H4 (cell line): ENCODE results near the gene PHETA1. TPM values are rescaled to one million over a fixed set of nuclear protein-coding genes. Genes with fewer than 3 reads are reported as not detected.
"Not testable (repeated sequence)": the region's sequence is repeated elsewhere in the genome, so short reads cannot be mapped to it uniquely, and the experiment has no call there.

Experiments
- DNase-seq: peaks from one replicate; pipeline ENCODE4 v3.0.0-alpha.2; 2015; ENCODE audit warnings: low spot score
- total RNA-seq: library from RNA; depleted of rRNA; stranded (reverse); fragments of >200 nt; shearing (Covaris generic); gene quantifications from 2 replicates; pipeline ENCODE4 v1.2.3, GENCODE V29; 2014

The PHETA1 gene
- total RNA-seq, 1 experiment from 2014 or later: 2.1 TPM

GRCh38 chr12:111351026-111351425 lies 17.9 kb downstream of the PHETA1 start:
- DNase-seq: no peak

- no peak for DNase-seq
Observed at GRCh38 chr12:111349748-111350520, 19.0 kb downstream of the PHETA1 start.

GRCh38 chr12:111349101-111349747 lies 19.7 kb downstream of the PHETA1 start:
- DNase-seq: no peak

GRCh38 chr12:111347891-111348644 lies 20.8 kb downstream of the PHETA1 start:
- no peak for DNase-seq

- no peak for DNase-seq
Observed at GRCh38 chr12:111344254-111344875, 24.5 kb downstream of the PHETA1 start.

- DNase-seq: no peak
Observed at GRCh38 chr12:111343181-111343580, 25.7 kb downstream of the PHETA1 start.

GRCh38 chr12:111342376-111342775 lies 26.5 kb downstream of the PHETA1 start:
- no peak for DNase-seq

- DNase-seq: no peak
Observed at GRCh38 chr12:111341426-111342065, 27.3 kb downstream of the PHETA1 start.

- DNase-seq: not testable (repeated sequence)
Observed at GRCh38 chr12:111340680-111341079, 28.2 kb downstream of the PHETA1 start.

GRCh38 chr12:111340231-111340630 lies 28.7 kb downstream of the PHETA1 start:
- DNase-seq: no peak

GRCh38 chr12:111339321-111339938 lies 29.5 kb downstream of the PHETA1 start:
- no peak for DNase-seq

GRCh38 chr12:111338096-111338495 lies 30.8 kb downstream of the PHETA1 start:
- no peak for DNase-seq

GRCh38 chr12:111337371-111337770 lies 31.5 kb downstream of the PHETA1 start:
- no peak for DNase-seq

GRCh38 chr12:111336411-111336810 lies 32.5 kb downstream of the PHETA1 start:
- DNase-seq: not testable (repeated sequence)

- DNase-seq: no peak
Observed at GRCh38 chr12:111335811-111336210, 33.1 kb downstream of the PHETA1 start.

GRCh38 chr12:111335301-111335700 lies 33.6 kb downstream of the PHETA1 start:
- not testable (repeated sequence) for DNase-seq

- no peak for DNase-seq
Observed at GRCh38 chr12:111334393-111334915, 34.4 kb downstream of the PHETA1 start.

GRCh38 chr12:111330800-111331752 lies 37.8 kb downstream of the PHETA1 start:
- peak; percentile 62 for DNase-seq

GRCh38 chr12:111328138-111328537 lies 40.8 kb downstream of the PHETA1 start:
- DNase-seq: no peak

- no peak for DNase-seq
Observed at GRCh38 chr12:111327474-111327873, 41.4 kb downstream of the PHETA1 start.
